ENCODE measurements around the gene STX12. TPM values are rescaled to one million over a fixed set of nuclear protein-coding genes. Genes with fewer than 3 reads are reported as not detected.

STX12 gene
- total and polyA plus RNA-seq, 2 experiments from 2014 or later = 6.1 to 9.0 TPM

- TF ChIP-seq ZNF462 (CRISPR knock-in tag; IDR thresholded peaks at IDR 0.05) (no peak), ZNF331 (CRISPR knock-in tag; IDR thresholded peaks at IDR 0.05; ENCODE audit: low read depth) (no peak), EZH2phosphoT487 (IDR thresholded peaks at IDR 0.05; ENCODE audit: unreplicated experiment) (no peak), JUNB (IDR thresholded peaks at IDR 0.05; ENCODE audit: unreplicated experiment) (no peak), EZH2 (IDR thresholded peaks at IDR 0.05; ENCODE audit: low read depth, unreplicated experiment) (no peak), CREB1 (CRISPR knock-in tag; IDR thresholded peaks at IDR 0.05; ENCODE audit: low read depth) (no peak)
Observed at GRCh38 chr1:27762033-27762432, 11.0 kb upstream of the STX12 start (continued).

DNA sequence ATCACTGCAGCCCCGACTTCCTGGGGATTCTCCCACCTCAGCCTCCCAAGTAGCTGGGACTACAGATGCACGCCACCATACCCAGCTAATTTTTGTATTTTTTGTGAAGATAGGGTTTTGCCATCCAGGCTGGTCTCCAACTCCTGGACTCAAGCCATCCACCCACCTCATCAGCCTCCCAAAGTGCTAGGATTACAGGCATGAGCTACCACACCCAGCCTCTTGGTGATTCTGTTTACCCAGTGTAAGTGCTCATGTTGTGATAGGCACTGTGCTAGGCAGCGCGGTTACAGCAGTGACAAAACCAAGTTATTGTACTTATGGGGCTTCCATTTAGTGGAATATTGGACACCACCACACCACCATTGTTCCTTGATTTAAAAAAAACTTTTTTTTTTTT is 9.7 kb upstream of the STX12 start:
- Histone ChIP-seq H3K9me2 (ENCODE audit: insufficient read depth) (no peaks in the 10 kb centered on the region), H3K4me3 (no peak overlapping the region), H3K27me3 (ENCODE audit: insufficient read depth) (no peaks in the 10 kb centered on the region), H2AFZ (no peak overlapping the region), H3K79me2 (replicated peaks; ENCODE audit: insufficient read depth) (no peaks in the 10 kb centered on the region), H4K20me1 (replicated peaks; ENCODE audit: insufficient read depth) (no peaks in the 10 kb centered on the region), H3K36me3 (ENCODE audit: insufficient read depth) (peaks cover 8% of the 10 kb centered on the region), H3K4me2 (no peak overlapping the region), H3K4me1 (ENCODE audit: insufficient read depth) (no peaks in the 10 kb centered on the region), H3F3A (replicated peaks; ENCODE audit: low read depth) (no peaks in the 10 kb centered on the region), H3K27ac (ENCODE audit: low read depth) (no peak overlapping the region)
- Mint-ChIP-seq H3K4me3 (no peak overlapping the region), H3K4me1 (no peaks in the 10 kb centered on the region), H3K27ac (no peak overlapping the region), H3K36me3 (ENCODE audit: low read depth) (no peaks in the 10 kb centered on the region), H3K9me3 (no peaks in the 10 kb centered on the region), H3K27me3 (ENCODE audit: insufficient read depth, low read depth, poor library complexity) (no peaks in the 10 kb centered on the region)
- DNase-seq (ENCODE audit: low spot score) (no peak), ATAC-seq (no peak)
- TF ChIP-seq ZNF462 (CRISPR knock-in tag; IDR thresholded peaks at IDR 0.05) (no peak), ZNF331 (CRISPR knock-in tag; IDR thresholded peaks at IDR 0.05; ENCODE audit: low read depth) (no peak), POLR2AphosphoS5 (IDR thresholded peaks at IDR 0.05; ENCODE audit: low read depth) (no peak), ZNF114 (CRISPR knock-in tag; IDR thresholded peaks at IDR 0.05) (no peak)

Data from GM23338 (cell line).